K562 (cell line): ENCODE measurements around the gene TRPM6. TPM values are rescaled to one million over a fixed set of nuclear protein-coding genes. Genes with fewer than 3 reads are reported as not detected.

ENCODE experiments used
- ATAC-seq: fragments of 200-7000 bp; cut with Tn5 transposase; 3 replicates; pipeline ENCODE4 v1.9.1; 2020; ENCODE audit warnings: moderate library complexity
- BruUV-seq: library from RNA; stranded (reverse); fragments of 400-500 nt; replicated peaks from 2 replicates; lab custom pipeline; 2021; lab: Mats Ljungman, UMichigan
- CTCF ChIA-PET: fragments of 300-600 bp; formaldehyde crosslinking; extraction: SDS; loops from one replicate; lab custom pipeline; 2021; ENCODE audit warnings: low intra/inter-chr PET ratio; lab: Yijun Ruan, JAX
- POLR2A ChIA-PET: fragments of 300-600, 350-650 bp; sonication (Branson Sonifier 250); formaldehyde crosslinking; extraction: SDS; loops from one replicate; lab custom pipeline; 2021; ENCODE audit warnings: antibody characterized with exemption, inconsistent platforms; lab: Yijun Ruan, JAX
- DNase-seq, 4 experiments: peaks; one replicate each; pipeline versions ENCODE4 v3.0.0 to v3.0.0-alpha.2; 2011 to 2018; ENCODE audit warnings: low spot score in 3 of 4, mixed read lengths in 3 of 4; ENCODE audit errors: extremely low read depth in 1 of 4
- FAIRE-seq: peaks from 2 replicates; lab custom pipeline; 2011; peaks lifted over from hg19 to GRCh38; lab: Jason Lieb, UNC
- H2AFZ ChIP-seq: 2 replicates; pipeline ENCODE4 v1.6.0; 2011; ENCODE audit warnings: low read depth, low read length, control low read depth, inconsistent platforms
- H3K27ac ChIP-seq: fragments of 200-600 bp; 3 replicates; pipeline ENCODE4 v1.8.0; 2011; ENCODE audit warnings: low read depth, mild to moderate bottlenecking, control low read depth, inconsistent platforms, low read length, moderate library complexity, mixed read lengths; ENCODE audit errors: extremely low read depth
- H3K27me3 ChIP-seq, 2 experiments: fragments of 300-600 bp in 1 of 2; 2 replicates in 1 of 2; 3 replicates in 1 of 2; pipeline versions ENCODE4 v1.6.0 to v1.8.0; 2011; ENCODE audit warnings: inconsistent platforms in 2 of 2, low read length in 2 of 2, mild to moderate bottlenecking in 1 of 2, mixed read lengths in 1 of 2, moderate library complexity in 1 of 2; ENCODE audit not compliant: control insufficient read depth in 2 of 2, insufficient read depth in 2 of 2
- H3K36me3 ChIP-seq: fragments of 300-600 bp; 3 replicates; pipeline ENCODE4 v1.8.0; 2011; ENCODE audit warnings: mild to moderate bottlenecking, low read length, inconsistent platforms; ENCODE audit not compliant: control insufficient read depth, insufficient read depth
- H3K4me1 ChIP-seq, 2 experiments: fragments of 200-600 bp in 1 of 2; replicated peaks in 1 of 2; 2 replicates in 1 of 2; 3 replicates in 1 of 2; pipeline versions ENCODE4 v1.5.1 to v1.8.0; 2011; ENCODE audit warnings: inconsistent platforms in 2 of 2, low read length in 2 of 2, mild to moderate bottlenecking in 1 of 2, mixed read lengths in 1 of 2, moderate library complexity in 1 of 2; ENCODE audit not compliant: control insufficient read depth in 2 of 2, insufficient read depth in 2 of 2
- H3K4me2 ChIP-seq: 2 replicates; pipeline ENCODE4 v1.6.1; 2011; ENCODE audit warnings: low read length, control low read depth, inconsistent platforms, mixed read lengths; ENCODE audit not compliant: insufficient read depth
- H3K4me3 ChIP-seq: fragments of 200-600 bp; sonication (generic), shearing (Covaris generic); 2 replicates; pipeline ENCODE4 v1.5.1; 2016; ENCODE audit warnings: control low read depth, inconsistent platforms
- H3K79me2 ChIP-seq: fragments of 200-600 bp; 3 replicates; pipeline ENCODE4 v1.8.0; 2011; ENCODE audit warnings: low read length, inconsistent platforms; ENCODE audit not compliant: control insufficient read depth, insufficient read depth
- H3K9ac ChIP-seq, 2 experiments: 2 replicates each; pipeline versions ENCODE4 v1.6.0 to v1.6.1; 2011; ENCODE audit warnings: low read depth in 2 of 2, low read length in 2 of 2, control low read depth in 1 of 2, inconsistent platforms in 1 of 2, mild to moderate bottlenecking in 1 of 2, mixed read lengths in 1 of 2; ENCODE audit not compliant: insufficient read depth in 1 of 2
- H3K9me1 ChIP-seq: one replicate; pipeline ENCODE4 v1.6.0; 2011; ENCODE audit warnings: inconsistent platforms, mild to moderate bottlenecking, low read length, moderate library complexity; ENCODE audit not compliant: control insufficient read depth, insufficient read depth
- H3K9me3 ChIP-seq: replicated peaks from 2 replicates; pipeline ENCODE4 v1.5.1; 2011; ENCODE audit warnings: low read depth, low read length, inconsistent platforms; ENCODE audit not compliant: control insufficient read depth, insufficient read depth
- H4K20me1 ChIP-seq: replicated peaks from 2 replicates; pipeline ENCODE4 v1.6.1; 2011; ENCODE audit warnings: low read length, inconsistent platforms, mixed read lengths; ENCODE audit not compliant: control insufficient read depth, insufficient read depth
- ELF4 ChIP-seq: fragments of 450-650 bp; formaldehyde crosslinking; IDR thresholded peaks from 2 replicates; pipeline ENCODE4 v1.4.0; 2022; ENCODE audit warnings: missing genetic modification characterization
- ELK1 ChIP-seq: sonication (generic); formaldehyde crosslinking; IDR thresholded peaks from 2 replicates; pipeline ENCODE4 v1.8.1; 2022; ENCODE audit warnings: missing genetic modification reagents
- FOS ChIP-seq: IDR thresholded peaks from 3 replicates; pipeline ENCODE4 v1.6.1; 2011; ENCODE audit not compliant: insufficient read length; ENCODE audit errors: extremely low read depth
- GTF2B ChIP-seq: IDR thresholded peaks from 2 replicates; pipeline ENCODE4 v1.6.1; 2011; ENCODE audit not compliant: insufficient read length; ENCODE audit errors: extremely low read depth
- GTF2E2 ChIP-seq: fragments of 200-800 bp; sonication (Bioruptor generic); IDR thresholded peaks from 2 replicates; pipeline ENCODE4 v1.6.1; 2016; ENCODE audit warnings: missing genetic modification characterization, missing compliant biosample characterization
- JUN ChIP-seq, 2 experiments: sonication (generic) in 1 of 2; formaldehyde crosslinking in 1 of 2; IDR thresholded peaks; 2 replicates each; pipeline versions ENCODE4 v1.6.1 to v1.8.0; 2012 to 2022; ENCODE audit warnings: borderline replicate concordance in 2 of 2, mild to moderate bottlenecking in 2 of 2, improper control_type of control experiment in 1 of 2, low read depth in 1 of 2, low read length in 1 of 2, missing genetic modification reagents in 1 of 2
- MEF2D ChIP-seq: conservative IDR thresholded peaks from 2 replicates; pipeline ENCODE4 v1.6.1; 2016; ENCODE audit warnings: low read depth, missing genetic modification characterization, missing compliant biosample characterization
- NBN ChIP-seq: fragments of 450-650 bp; IDR thresholded peaks from 2 replicates; pipeline ENCODE4 v1.6.1; 2016; ENCODE audit warnings: low read depth, mild to moderate bottlenecking
- POLR3G ChIP-seq: IDR thresholded peaks from 2 replicates; pipeline ENCODE4 v1.6.1; 2011; ENCODE audit not compliant: insufficient read length, insufficient replicate concordance; ENCODE audit errors: extremely low read depth
- UBTF ChIP-seq, 2 experiments: IDR thresholded peaks; 2 replicates each; pipeline ENCODE4 v1.6.1; 2012; ENCODE audit warnings: improper control_type of control experiment in 2 of 2, low read depth in 2 of 2, low read length in 2 of 2, borderline replicate concordance in 1 of 2
- ZNF24 ChIP-seq: fragments of 450-650 bp; IDR thresholded peaks from 2 replicates; pipeline ENCODE4 v1.6.1; 2016
- ZNF277 ChIP-seq: fragments of 250-450 bp; sonication (Bioruptor Pico); IDR thresholded peaks from 2 replicates; pipeline ENCODE4 v1.8.0; 2022; ENCODE audit warnings: inconsistent platforms, mild to moderate bottlenecking, moderate library complexity, borderline replicate concordance
- ZNF324 ChIP-seq: fragments of 250-450 bp; sonication (Bioruptor Pico); IDR thresholded peaks from 2 replicates; pipeline ENCODE4 v1.4.0; 2020; ENCODE audit warnings: mild to moderate bottlenecking
- ZNF384 ChIP-seq: IDR thresholded peaks from 2 replicates; pipeline ENCODE4 v1.6.1; 2012; ENCODE audit warnings: low read depth, low read length, improper control_type of control experiment
- WGBS: fragments of 100-300 bp; shearing (Covaris generic); methylation state at CpG from one replicate; pipeline ENCODE4 v1.1.6; 2016; ENCODE audit warnings: low coverage, mixed read lengths; ENCODE audit not compliant: insufficient coverage; ENCODE audit errors: missing lambda C conversion rate; 5-methylcytosine and 5-hydroxymethylcytosine counted together
- in situ Hi-C: fragments of 300-500 bp; cut with MboI; formaldehyde crosslinking; loops from 4 replicates; pipeline ENCODE4 v1.15.0; 2018; ENCODE audit warnings: inconsistent platforms, mixed read lengths
- intact Hi-C: fragments of 100-400 bp; cut with micrococcal nuclease; formaldehyde crosslinking; loops from 2 replicates; pipeline ENCODE4 v1.14.2; 2022
- polyA plus RNA-seq, 8 experiments: library from polyadenylated mRNA; depleted of rRNA in 4 of 8; stranded (reverse) in 5 of 8; unstranded in 3 of 8; fragments of >200 nt; fragmentation: Nextera tagmentation in 2 of 8; fragmentation: Illumina TruSeq in 1 of 8; extraction: Ambion mirVana in 2 of 8; extraction: Trizol in 1 of 8; gene quantifications; 2 replicates each; pipeline versions ENCODE4 v1.2.1 to v1.2.3, GENCODE V29; 2011 to 2014; ENCODE audit warnings: inconsistent platforms in 1 of 8, missing spikeins in 1 of 8
- total RNA-seq, 7 experiments: library from RNA; depleted of rRNA in 6 of 7; stranded (reverse); fragments of >200 nt in 6 of 7; fragmentation: Illumina TruSeq in 2 of 7; extraction: Trizol in 2 of 7; gene quantifications; 2 replicates each; pipeline versions ENCODE4 v1.2.1 to v1.2.3, GENCODE V29; 2011 to 2021; ENCODE audit warnings: low replicate concordance in 1 of 7

The TRPM6 gene
- total and polyA plus RNA-seq, 9 of the 15 experiments (the other 6 are each of a cell fraction or from before 2014, with no cell fraction given) = 0.03 to 0.16 (median 0.09) TPM

GRCh38 chr9:74838351-74838750 lies 49.4 kb downstream of the TRPM6 start (continued):
- TF ChIP-seq GTF2E2 (tag) = no peak

GRCh38 chr9:74824654-74825053 lies 63.1 kb downstream of the TRPM6 start:
- H3K4me3 ChIP-seq = no peak overlapping the region
- BruUV-seq = no TSS peak
- peaks cover 0 to 5% of the 10 kb centered on the region in 2 experiments; a peak in 1 of 5 replicates for H3K27me3 ChIP-seq
- in situ Hi-C loops = no loop called here
- no peaks in the 10 kb centered on the region for H3K79me2 ChIP-seq
- no peaks in the 10 kb centered on the region for H4K20me1 ChIP-seq
- POLR2A ChIA-PET = no interaction called here
- no peaks in the 10 kb centered on the region; a peak in 1 of 5 replicates for H3K4me1 ChIP-seq
- H3K27ac ChIP-seq = no peak overlapping the region
- no peak overlapping the region for H2AFZ ChIP-seq
- no peak overlapping the region for H3K4me2 ChIP-seq
- H3K36me3 ChIP-seq = no peaks in the 10 kb centered on the region
- intact Hi-C loops = no loop called here
- H3K9ac ChIP-seq = no peak overlapping the region
- no peaks in the 10 kb centered on the region for H3K9me1 ChIP-seq
- no peak for DNase-seq
- whole genome bisulfite sequencing = 0% methylated on average over 1 of the region's 1 CpG
- CTCF ChIA-PET = no interaction called here
- H3K9me3 ChIP-seq = no peaks in the 10 kb centered on the region
- ATAC-seq = no peak
- no peak for FAIRE-seq
- TF ChIP-seq GTF2B (no peak), POLR3G (no peak), NBN (no peak), MEF2D (tag) (no peak), ZNF384 (no peak), UBTF (IDR thresholded peaks at IDR 0.05; ENCODE audit: borderline replicate concordance in 1 of 2, low read depth in 2 of 2, low read length in 2 of 2) (no peak), ZNF324 (no peak), FOS (no peak), ELF4 (CRISPR knock-in tag) (no peak), ELK1 (CRISPR knock-in tag) (no peak), ZNF24 (no peak), JUN (IDR thresholded peaks at IDR 0.05; ENCODE audit: borderline replicate concordance, low read depth, low read length) (no peak), JUN (CRISPR knock-in tag; IDR thresholded peaks at IDR 0.05; ENCODE audit: borderline replicate concordance) (no peak), ZNF277 (CRISPR knock-in tag) (no peak)
